H1 (cell line): Measurements from ENCODE around the gene LTBP1. TPM values are rescaled to one million over a fixed set of nuclear protein-coding genes. Genes with fewer than 3 reads are reported as not detected.

Experiments
- CTCF ChIA-PET: fragments of 300-600 bp; sonication (Branson Sonifier 250); formaldehyde crosslinking; loops from one replicate; lab custom pipeline; 2021; ENCODE audit not compliant: partially characterized antibody; lab: Charles Lee
- POLR2A ChIA-PET: fragments of 300-600 bp; sonication (Branson Sonifier 250); formaldehyde crosslinking; loops from one replicate; lab custom pipeline; 2021; ENCODE audit warnings: inconsistent platforms; ENCODE audit not compliant: partially characterized antibody; lab: Charles Lee
- DNase-seq, 2 experiments: peaks; one replicate each; pipeline versions ENCODE4 v3.0.0 to v3.0.0-alpha.2; 2010 to 2022; ENCODE audit warnings: low spot score in 2 of 2, low read depth in 1 of 2, mixed read lengths in 1 of 2
- FAIRE-seq: peaks from 2 replicates; lab custom pipeline; 2011; peaks lifted over from hg19 to GRCh38; lab: Jason Lieb, UNC
- H2AFZ ChIP-seq: 2 replicates; pipeline ENCODE4 v1.8.1; 2012; ENCODE audit warnings: low read length, inconsistent platforms
- H2AK5ac ChIP-seq: 2 replicates; pipeline ENCODE4 v1.6.1; 2013; ENCODE audit warnings: low read depth, low read length
- H2BK120ac ChIP-seq: replicated peaks from 2 replicates; pipeline ENCODE3; 2013; ENCODE audit warnings: low read depth, low read length, inconsistent platforms
- H2BK12ac ChIP-seq: 2 replicates; pipeline ENCODE4 v1.6.1; 2013; ENCODE audit warnings: low read depth, low read length
- H2BK15ac ChIP-seq: 2 replicates; pipeline ENCODE4 v1.6.1; 2013; ENCODE audit warnings: low read length
- H2BK20ac ChIP-seq: 2 replicates; pipeline ENCODE4 v1.6.1; 2013; ENCODE audit warnings: low read length
- H2BK5ac ChIP-seq: 2 replicates; pipeline ENCODE4 v1.6.1; 2013; ENCODE audit warnings: low read depth, low read length
- H3K14ac ChIP-seq: 2 replicates; pipeline ENCODE4 v1.6.1; 2013; ENCODE audit warnings: inconsistent platforms; ENCODE audit not compliant: insufficient read length
- H3K18ac ChIP-seq: 2 replicates; pipeline ENCODE4 v1.6.1; 2013; ENCODE audit warnings: low read length; ENCODE audit errors: extremely low read depth
- H3K23ac ChIP-seq: 2 replicates; pipeline ENCODE4 v1.6.1; 2013; ENCODE audit warnings: inconsistent platforms; ENCODE audit not compliant: insufficient read length
- H3K23me2 ChIP-seq: 2 replicates; pipeline ENCODE4 v1.6.1; 2013; ENCODE audit warnings: low read depth, low read length
- H3K27ac ChIP-seq: 2 replicates; pipeline ENCODE4 v1.6.1; 2011; ENCODE audit warnings: low read depth, low read length, inconsistent platforms
- H3K27me3 ChIP-seq, 4 experiments: replicated peaks in 1 of 4; 1 replicate in 1 of 4; 2 replicates in 3 of 4; pipeline versions ENCODE4 v1.6.1 to v1.8.1; 2011 to 2013; ENCODE audit warnings: low read length in 3 of 4, mild to moderate bottlenecking in 3 of 4, inconsistent platforms in 2 of 4, mixed read lengths in 2 of 4, moderate library complexity in 1 of 4; ENCODE audit not compliant: control insufficient read depth in 3 of 4, insufficient read depth in 3 of 4; ENCODE audit errors: extremely low read depth in 1 of 4
- H3K36me3 ChIP-seq, 4 experiments: 2 replicates each; pipeline versions ENCODE4 v1.6.1 to v1.8.1; 2011 to 2013; ENCODE audit warnings: mild to moderate bottlenecking in 4 of 4, low read length in 3 of 4, moderate library complexity in 2 of 4, control low read depth in 1 of 4, inconsistent platforms in 1 of 4; ENCODE audit not compliant: insufficient read depth in 4 of 4, control insufficient read depth in 2 of 4
- H3K4ac ChIP-seq: replicated peaks from 2 replicates; pipeline ENCODE3; 2013; ENCODE audit warnings: low read length, low read depth, mixed read lengths, inconsistent platforms; ENCODE audit not compliant: insufficient read length
- H3K4me1 ChIP-seq, 4 experiments: replicated peaks in 1 of 4; 1 replicate in 1 of 4; 2 replicates in 3 of 4; pipeline versions ENCODE4 v1.6.1 to v1.8.1; 2011 to 2013; ENCODE audit warnings: low read length in 3 of 4, inconsistent platforms in 2 of 4, mixed read lengths in 1 of 4; ENCODE audit not compliant: insufficient read depth in 4 of 4, control insufficient read depth in 3 of 4
- H3K4me2 ChIP-seq, 2 experiments: 2 replicates each; pipeline versions ENCODE4 v1.6.1 to v1.8.1; 2011 to 2013; ENCODE audit warnings: low read depth in 2 of 2, low read length in 2 of 2, control low read depth in 1 of 2, inconsistent platforms in 1 of 2, mild to moderate bottlenecking in 1 of 2; ENCODE audit not compliant: insufficient read depth in 1 of 2
- H3K4me3 ChIP-seq, 4 experiments: fragments of 200-600, 300-600 bp in 1 of 4; sonication (generic), shearing (Covaris generic), sonication (Bioruptor Twin) in 1 of 4; 2 replicates each; pipeline versions ENCODE4 v1.5.1 to v1.8.1; 2011 to 2016; ENCODE audit warnings: low read length in 4 of 4, low read depth in 3 of 4, control low read depth in 2 of 4, inconsistent platforms in 2 of 4, mild to moderate bottlenecking in 2 of 4, mixed read lengths in 1 of 4, moderate library complexity in 1 of 4; ENCODE audit not compliant: insufficient read depth in 2 of 4; ENCODE audit errors: extremely low read depth in 1 of 4
- H3K56ac ChIP-seq: replicated peaks from 2 replicates; pipeline ENCODE3; 2013; ENCODE audit warnings: low read depth, mild to moderate bottlenecking, mixed read lengths, low read length, inconsistent platforms; ENCODE audit not compliant: insufficient read length
- H3K79me1 ChIP-seq: 2 replicates; pipeline ENCODE4 v1.6.1; 2013; ENCODE audit warnings: low read depth, low read length, control low read depth
- H3K79me2 ChIP-seq, 2 experiments: 2 replicates each; pipeline versions ENCODE4 v1.6.1 to v1.8.1; 2012 to 2013; ENCODE audit warnings: low read length in 2 of 2, mild to moderate bottlenecking in 2 of 2, inconsistent platforms in 1 of 2; ENCODE audit not compliant: insufficient read depth in 2 of 2, control insufficient read depth in 1 of 2
- H3K9ac ChIP-seq, 4 experiments: replicated peaks in 1 of 4; 1 replicate in 1 of 4; 2 replicates in 3 of 4; pipeline versions ENCODE4 v1.6.1 to v1.8.1; 2011 to 2013; ENCODE audit warnings: low read depth in 3 of 4, low read length in 3 of 4, control low read depth in 2 of 4, mild to moderate bottlenecking in 2 of 4, moderate library complexity in 2 of 4, inconsistent platforms in 1 of 4; ENCODE audit errors: extremely low read depth in 1 of 4
- H3K9me3 ChIP-seq, 2 experiments: 2 replicates each; pipeline versions ENCODE4 v1.6.1 to v1.8.1; 2012 to 2013; ENCODE audit warnings: mild to moderate bottlenecking in 2 of 2, moderate library complexity in 2 of 2, control low read depth in 1 of 2, inconsistent platforms in 1 of 2, low read depth in 1 of 2, low read length in 1 of 2, mixed read lengths in 1 of 2; ENCODE audit not compliant: insufficient read depth in 2 of 2
- H4K20me1 ChIP-seq, 2 experiments: replicated peaks in 1 of 2; 2 replicates each; pipeline versions ENCODE3 to v1.8.1; 2011 to 2013; ENCODE audit warnings: inconsistent platforms in 2 of 2, low read length in 2 of 2, mild to moderate bottlenecking in 1 of 2; ENCODE audit not compliant: insufficient read depth in 2 of 2, control insufficient read depth in 1 of 2
- H4K5ac ChIP-seq: 2 replicates; pipeline ENCODE4 v1.6.1; 2013; ENCODE audit warnings: low read length, low read depth, mixed read lengths, inconsistent platforms; ENCODE audit not compliant: insufficient read length
- H4K8ac ChIP-seq: 2 replicates; pipeline ENCODE4 v1.8.0; 2013; ENCODE audit warnings: mild to moderate bottlenecking, moderate library complexity, low read length, inconsistent platforms; ENCODE audit not compliant: insufficient read depth; ENCODE audit errors: extremely low read depth
- H4K91ac ChIP-seq: replicated peaks from 2 replicates; pipeline ENCODE3; 2013; ENCODE audit warnings: low read length, mixed read lengths, inconsistent platforms; ENCODE audit not compliant: insufficient read length
- WGBS, 2 experiments: shearing (Covaris generic) in 1 of 2; methylation state at CpG; one replicate each; pipeline versions ENCODE4 v1.1.6 to v1.1.7; 2013 to 2015; ENCODE audit warnings: low lambda C conversion rate in 2 of 2, mixed read lengths in 2 of 2, inconsistent platforms in 1 of 2, low coverage in 1 of 2, missing lambda C conversion rate in 1 of 2; ENCODE audit not compliant: insufficient replicate concordance in 2 of 2, insufficient coverage in 1 of 2, insufficient read length in 1 of 2; ENCODE audit errors: extremely low coverage in 1 of 2, missing lambda C conversion rate in 1 of 2; 5-methylcytosine and 5-hydroxymethylcytosine counted together
- polyA plus RNA-seq, 7 experiments: library from polyadenylated mRNA; depleted of rRNA in 3 of 7; stranded (reverse) in 5 of 7; unstranded in 2 of 7; fragments of >200 nt in 5 of 7; fragments of 200-250 nt in 2 of 7; gene quantifications; 1 replicate in 5 of 7; 2 replicates in 1 of 7; 4 replicates in 1 of 7; pipeline versions ENCODE4 v1.2.1 to v1.2.3, GENCODE V29; 2011 to 2013; ENCODE audit warnings: missing spikeins in 2 of 7, mixed read lengths in 2 of 7
- total RNA-seq: library from RNA; stranded (reverse); fragmentation: NEBNext Ultra II Directional; extraction: Animal tissue kit (Norgen Biotek cat#: 25700); gene quantifications from 2 replicates; pipeline ENCODE4 v1.2.1, GENCODE V29; 2021

Gene LTBP1
- total and polyA plus RNA-seq, 2 of the 8 experiments (the other 6 are each of a cell fraction or from before 2014, with no cell fraction given) = 15.4 to 24.7 TPM

DNA sequence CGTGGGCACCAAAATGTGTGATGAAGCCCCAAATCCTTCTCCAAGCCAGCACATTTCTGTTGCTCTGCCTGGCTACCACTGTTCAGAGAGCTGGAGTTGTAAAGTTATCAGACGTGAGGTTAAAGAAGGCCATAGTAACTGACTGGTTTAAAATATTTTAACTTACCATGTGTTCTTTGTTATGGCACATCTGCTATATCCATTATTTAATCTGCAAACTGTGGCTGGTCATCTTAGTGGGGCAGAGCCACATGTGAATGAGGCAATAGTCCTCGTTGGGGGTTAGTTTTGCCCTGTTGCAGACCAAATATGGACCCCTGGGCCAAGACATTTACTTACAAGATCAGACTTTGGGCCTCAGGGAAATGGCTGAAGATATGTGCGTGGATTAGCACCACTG is 315.3 kb downstream of the LTBP1 start:
- no peaks in the 10 kb centered on the region; a peak in 1 of 8 replicates for H3K36me3 ChIP-seq

More for the DNA sequence above, 315.3 kb downstream of the LTBP1 start:
- Histone ChIP-seq H3K4me1 (no peaks in the 10 kb centered on the region), H3K4ac (no peak overlapping the region), H3K9me3 (no peaks in the 10 kb centered on the region), H3K27me3 (no peaks in the 10 kb centered on the region), H2AFZ (no peak overlapping the region), H3K18ac (no peak overlapping the region), H2BK120ac (no peak overlapping the region), H2BK20ac (no peak overlapping the region), H3K56ac (no peak overlapping the region), H3K4me2 (no peak overlapping the region), H2AK5ac (no peak overlapping the region), H4K91ac (no peak overlapping the region), H3K14ac (no peak overlapping the region), H3K79me1 (no peaks in the 10 kb centered on the region), H2BK5ac (no peak overlapping the region), H2BK15ac (no peak overlapping the region), H3K23ac (no peak overlapping the region), H3K79me2 (no peaks in the 10 kb centered on the region), H4K20me1 (no peaks in the 10 kb centered on the region), H3K9ac (no peak overlapping the region), H2BK12ac (no peak overlapping the region), H4K5ac (no peak overlapping the region), H3K27ac (no peak overlapping the region), H3K4me3 (no peak overlapping the region), H4K8ac (no peak overlapping the region), H3K23me2 (no peaks in the 10 kb centered on the region)
- CTCF ChIA-PET = interaction anchor here (0.9 kb wide), 1 partner anchor 13 kb away, joined by 4 read pairs; no protein-coding TSS in a partner anchor
- DNase-seq (no peak), FAIRE-seq (no peak)
- POLR2A ChIA-PET = no interaction called here
- WGBS, 2 experiments = 88% methylated on average over 4 of the region's 4 CpGs; no CpG with 5 or more reads in 1 of the 2 experiments
